ENCODE data around the gene CERS6. TPM values are rescaled to one million over a fixed set of nuclear protein-coding genes. Genes with fewer than 3 reads are reported as not detected.

CERS6 gene
- total and polyA plus RNA-seq, 4 donors = 4.3 to 25.8 (median 13.6) TPM

DNA sequence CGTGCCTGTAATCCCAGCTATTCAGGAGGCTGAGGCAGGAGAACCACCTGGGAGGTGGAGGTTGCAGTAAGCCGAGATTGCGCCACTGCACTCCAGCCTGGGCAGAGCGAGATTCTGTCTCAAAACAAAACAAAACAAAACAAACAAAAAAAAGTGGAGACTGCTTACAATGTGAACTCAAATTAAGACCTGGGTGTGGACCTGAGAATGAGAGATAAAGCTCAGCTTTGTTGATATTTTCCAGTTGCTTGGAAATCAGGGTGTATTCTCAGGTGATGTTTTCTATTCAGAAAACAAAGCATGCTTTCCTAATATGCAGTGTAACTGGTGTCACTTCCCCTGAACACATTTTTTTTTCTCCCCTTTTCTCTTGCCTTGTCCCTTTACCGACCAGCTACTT lies 5.3 kb upstream of the CERS6 start:
- Histone ChIP-seq H3K9ac (ENCODE audit: insufficient read depth in 1 of 2, low read length in 2 of 2) (no peak overlapping the region), H3K27ac (ENCODE audit: low read depth in 1 of 2, low read length in 1 of 2) (no peak overlapping the region), H3K27me3 (ENCODE audit: control insufficient read depth in 3 of 3, insufficient read depth in 3 of 3, low read length in 2 of 3) (no peaks in the 10 kb centered on the region), H3K9me3 (ENCODE audit: control insufficient read depth in 4 of 4, insufficient read depth in 3 of 4, low read length in 3 of 4) (peaks cover 0 to 3% (median 0%) of the 10 kb centered on the region in 4 donors), H3K4me3 (no peak overlapping the region), H3K4me1 (ENCODE audit: control insufficient read depth in 5 of 5, insufficient read depth in 5 of 5, low read length in 5 of 5) (peaks cover 0 to 8% (median 1%) of the 10 kb centered on the region in 5 donors), H3K36me3 (ENCODE audit: control insufficient read depth in 4 of 4, insufficient read depth in 4 of 4, low read length in 4 of 4) (no peaks in the 10 kb centered on the region)
- no peak for ATAC-seq (ENCODE audit: insufficient read depth, low FRiP score)
- 78 to 83% methylated on average over 5 of the region's 5 CpGs for WGBS, 2 donors
- no peak for DNase-seq
- TF ChIP-seq, protein P1, sequence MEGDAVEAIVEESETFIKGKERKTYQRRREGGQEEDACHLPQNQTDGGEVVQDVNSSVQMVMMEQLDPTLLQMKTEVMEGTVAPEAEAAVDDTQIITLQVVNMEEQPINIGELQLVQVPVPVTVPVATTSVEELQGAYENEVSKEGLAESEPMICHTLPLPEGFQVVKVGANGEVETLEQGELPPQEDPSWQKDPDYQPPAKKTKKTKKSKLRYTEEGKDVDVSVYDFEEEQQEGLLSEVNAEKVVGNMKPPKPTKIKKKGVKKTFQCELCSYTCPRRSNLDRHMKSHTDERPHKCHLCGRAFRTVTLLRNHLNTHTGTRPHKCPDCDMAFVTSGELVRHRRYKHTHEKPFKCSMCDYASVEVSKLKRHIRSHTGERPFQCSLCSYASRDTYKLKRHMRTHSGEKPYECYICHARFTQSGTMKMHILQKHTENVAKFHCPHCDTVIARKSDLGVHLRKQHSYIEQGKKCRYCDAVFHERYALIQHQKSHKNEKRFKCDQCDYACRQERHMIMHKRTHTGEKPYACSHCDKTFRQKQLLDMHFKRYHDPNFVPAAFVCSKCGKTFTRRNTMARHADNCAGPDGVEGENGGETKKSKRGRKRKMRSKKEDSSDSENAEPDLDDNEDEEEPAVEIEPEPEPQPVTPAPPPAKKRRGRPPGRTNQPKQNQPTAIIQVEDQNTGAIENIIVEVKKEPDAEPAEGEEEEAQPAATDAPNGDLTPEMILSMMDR (IDR thresholded peaks at IDR 0.05; ENCODE audit: control extremely low read depth, extremely low read depth) = no peak

DNA sequence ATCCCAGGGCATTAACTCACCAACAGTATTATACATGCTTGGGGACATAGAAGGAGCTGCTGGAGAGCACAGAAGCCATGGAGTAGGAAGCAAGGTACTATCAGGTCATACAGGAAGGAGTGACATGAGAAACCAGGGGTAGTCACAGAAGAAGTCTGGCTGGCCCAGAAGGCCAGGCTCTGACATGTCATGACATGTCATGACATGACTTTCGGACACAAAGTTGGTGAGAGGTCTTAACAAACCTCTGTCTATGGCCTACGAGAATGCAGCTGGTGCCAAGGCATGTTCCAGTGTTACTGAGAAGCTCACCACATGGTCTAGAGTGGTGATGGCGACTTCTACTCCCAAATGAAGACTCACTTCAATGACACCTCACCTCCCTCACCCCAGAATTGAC lies 3.3 kb upstream of the CERS6 start:
- no peaks in the 10 kb centered on the region for H3K27me3 ChIP-seq (ENCODE audit: control insufficient read depth in 3 of 3, insufficient read depth in 3 of 3, low read length in 2 of 3)
- H3K4me3 ChIP-seq = no peak overlapping the region
- no peak overlapping the region for H3K27ac ChIP-seq (ENCODE audit: low read depth in 1 of 2, low read length in 1 of 2)
- ATAC-seq (ENCODE audit: insufficient read depth, low FRiP score) = no peak
- peaks cover 0 to 13% (median 4%) of the 10 kb centered on the region in 5 donors for H3K4me1 ChIP-seq (ENCODE audit: control insufficient read depth in 5 of 5, insufficient read depth in 5 of 5, low read length in 5 of 5)
- H3K36me3 ChIP-seq (ENCODE audit: control insufficient read depth in 4 of 4, insufficient read depth in 4 of 4, low read length in 4 of 4) = no peaks in the 10 kb centered on the region
- no peaks in the 10 kb centered on the region for H3K9me3 ChIP-seq (ENCODE audit: control insufficient read depth in 4 of 4, insufficient read depth in 3 of 4, low read length in 3 of 4)
- H3K9ac ChIP-seq (ENCODE audit: insufficient read depth in 1 of 2, low read length in 2 of 2) = no peak overlapping the region
- DNase-seq = no peak
- TF ChIP-seq, protein P1 (IDR thresholded peaks at IDR 0.05; ENCODE audit: control extremely low read depth, extremely low read depth) = no peak
- WGBS, 2 donors = 94 to 96% methylated on average over 3 of the region's 3 CpGs

DNA sequence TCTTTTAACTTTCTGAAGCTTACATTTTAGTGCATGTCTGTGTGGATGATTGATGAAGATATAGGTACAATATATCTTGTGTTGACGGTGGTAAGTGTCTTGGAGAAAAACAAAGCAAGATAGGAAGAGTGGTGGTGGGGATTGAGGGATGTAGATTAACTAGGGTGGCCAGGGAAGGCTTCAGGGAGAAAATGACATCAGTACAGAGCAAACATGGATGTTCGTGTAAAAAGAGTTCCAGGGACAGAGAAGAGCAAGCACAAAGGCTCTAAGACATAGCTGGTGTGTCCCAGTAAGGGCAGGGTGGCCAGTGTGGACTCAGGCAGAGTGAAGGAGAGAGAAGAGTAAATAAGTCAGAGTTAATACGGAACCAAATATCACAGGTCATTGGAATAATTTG lies 2.7 kb upstream of the CERS6 start:
- H3K27ac ChIP-seq (ENCODE audit: low read depth in 1 of 2, low read length in 1 of 2) = no peak overlapping the region
- DNase-seq (no peak), ATAC-seq (ENCODE audit: insufficient read depth, low FRiP score) (no peak)
- TF ChIP-seq, protein P1 (IDR thresholded peaks at IDR 0.05; ENCODE audit: control extremely low read depth, extremely low read depth) = no peak
- peaks cover 0 to 20% (median 5%) of the 10 kb centered on the region in 5 donors for H3K4me1 ChIP-seq (ENCODE audit: control insufficient read depth in 5 of 5, insufficient read depth in 5 of 5, low read length in 5 of 5)
- no peak overlapping the region for H3K9ac ChIP-seq (ENCODE audit: insufficient read depth in 1 of 2, low read length in 2 of 2)
- 92% methylated on average over 3 of the region's 3 CpGs for WGBS, 2 donors
- H3K36me3 ChIP-seq (ENCODE audit: control insufficient read depth in 4 of 4, insufficient read depth in 4 of 4, low read length in 4 of 4) = no peaks in the 10 kb centered on the region
- H3K9me3 ChIP-seq (ENCODE audit: control insufficient read depth in 4 of 4, insufficient read depth in 3 of 4, low read length in 3 of 4) = no peaks in the 10 kb centered on the region
- no peak overlapping the region for H3K4me3 ChIP-seq
- H3K27me3 ChIP-seq (ENCODE audit: control insufficient read depth in 3 of 3, insufficient read depth in 3 of 3, low read length in 2 of 3) = no peaks in the 10 kb centered on the region

Data from lung (tissue), 12 donors.